Breast epithelium (tissue), 4 donors: ENCODE measurements around the gene AGAP2. TPM values are rescaled to one million over a fixed set of nuclear protein-coding genes. Genes with fewer than 3 reads are reported as not detected.

Experiments
- DNase-seq, 2 donors: peaks; one replicate each; pipeline ENCODE4 v3.0.0-alpha.2; 2019; ENCODE audit warnings: low spot score in 2 of 2
- H3K27ac ChIP-seq, 2 donors: fragments of 200-600 bp; sonication (generic) in 1 of 2; one replicate each; pipeline ENCODE4 v1.5.1; 2016 to 2019; ENCODE audit warnings: mild to moderate bottlenecking in 1 of 2
- H3K27me3 ChIP-seq, 2 donors: fragments of 200-600 bp; sonication (generic) in 1 of 2; one replicate each; pipeline versions ENCODE4 v1.5.1 to v1.6.0; 2017 to 2019; ENCODE audit warnings: control low read depth in 1 of 2, mild to moderate bottlenecking in 1 of 2
- H3K36me3 ChIP-seq: fragments of 200-600 bp; one replicate; pipeline ENCODE4 v1.5.1; 2019
- H3K4me1 ChIP-seq, 2 donors: fragments of 200-600 bp; sonication (generic); one replicate each; pipeline ENCODE4 v1.5.1; 2016 to 2019; ENCODE audit warnings: control low read depth in 1 of 2
- H3K4me3 ChIP-seq, 3 donors: fragments of 200-600 bp; sonication (generic); 1 replicate in 2 of 3; 2 replicates in 1 of 3; pipeline ENCODE4 v1.5.1; 2016 to 2019; ENCODE audit warnings: mild to moderate bottlenecking in 3 of 3, moderate library complexity in 2 of 3
- H3K9me3 ChIP-seq, 2 donors: fragments of 200-600 bp; sonication (generic) in 1 of 2; one replicate each; pipeline ENCODE4 v1.5.1; 2016 to 2019; ENCODE audit warnings: control low read depth in 1 of 2
- POLR2A ChIP-seq: fragments of 450-650 bp; IDR thresholded peaks from one replicate; pipeline ENCODE4 v1.6.1; 2016; ENCODE audit warnings: antibody characterized with exemption, mild to moderate bottlenecking, moderate library complexity
- POLR2AphosphoS5 ChIP-seq, 3 donors: sonication (generic); formaldehyde crosslinking; IDR thresholded peaks; one replicate each; pipeline ENCODE4 v1.6.1; 2017; ENCODE audit warnings: antibody characterized with exemption in 3 of 3
- intact Hi-C: fragments of 100-400 bp; cut with DNase I; formaldehyde crosslinking; loops from one replicate; pipeline ENCODE4 v1.15.1; 2023; ENCODE audit warnings: low total_unique reads
- total RNA-seq, 3 donors: library from RNA; depleted of rRNA; stranded (reverse); fragments of >200 nt; gene quantifications; one replicate each; pipeline ENCODE4 v1.1.0, GENCODE V29; 2016
- TF ChIP-seq, protein P1 (sequence below), 3 donors: fragments of 450-650 bp; IDR thresholded peaks; one replicate each; pipeline ENCODE4 v1.5.1; 2016 to 2017; ENCODE audit warnings: antibody characterized with exemption in 3 of 3, mild to moderate bottlenecking in 3 of 3, moderate library complexity in 3 of 3

AGAP2 gene
- total RNA-seq, 3 donors from 2014 or later: 1.2 to 1.8 (median 1.6) TPM

DNA sequence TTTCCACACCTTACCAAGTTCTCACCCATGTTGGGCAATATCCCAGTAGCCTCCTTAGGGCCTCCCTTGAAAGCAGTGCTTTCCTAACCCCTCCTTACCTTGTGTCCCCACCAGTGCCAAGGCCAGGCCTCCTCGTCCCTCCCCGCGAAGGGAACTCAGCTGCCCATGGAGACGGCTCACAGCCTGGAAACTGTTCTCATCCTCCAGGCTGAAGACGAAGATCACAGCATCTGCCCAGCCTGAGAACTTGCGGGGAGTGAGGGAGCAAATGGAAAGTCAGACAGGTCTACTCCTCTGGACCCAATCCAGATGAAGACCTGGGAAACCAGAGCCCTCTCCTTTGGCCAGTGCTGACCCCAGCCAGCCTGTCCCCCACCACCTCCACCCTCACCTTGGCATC, 4.6 kb downstream of the AGAP2 start:
- peaks cover 9 to 15% of the 10 kb centered on the region in 2 donors for H3K4me1 ChIP-seq
- peaks cover 14 to 36% of the 10 kb centered on the region in 2 donors for H3K27me3 ChIP-seq
- no peak overlapping the region for H3K27ac ChIP-seq
- no peak for DNase-seq
- intact Hi-C loops: no loop called here
- TF ChIP-seq POLR2AphosphoS5 (IDR thresholded peaks at IDR 0.05) (no peak), POLR2A (no peak)
- TF ChIP-seq, protein P1, sequence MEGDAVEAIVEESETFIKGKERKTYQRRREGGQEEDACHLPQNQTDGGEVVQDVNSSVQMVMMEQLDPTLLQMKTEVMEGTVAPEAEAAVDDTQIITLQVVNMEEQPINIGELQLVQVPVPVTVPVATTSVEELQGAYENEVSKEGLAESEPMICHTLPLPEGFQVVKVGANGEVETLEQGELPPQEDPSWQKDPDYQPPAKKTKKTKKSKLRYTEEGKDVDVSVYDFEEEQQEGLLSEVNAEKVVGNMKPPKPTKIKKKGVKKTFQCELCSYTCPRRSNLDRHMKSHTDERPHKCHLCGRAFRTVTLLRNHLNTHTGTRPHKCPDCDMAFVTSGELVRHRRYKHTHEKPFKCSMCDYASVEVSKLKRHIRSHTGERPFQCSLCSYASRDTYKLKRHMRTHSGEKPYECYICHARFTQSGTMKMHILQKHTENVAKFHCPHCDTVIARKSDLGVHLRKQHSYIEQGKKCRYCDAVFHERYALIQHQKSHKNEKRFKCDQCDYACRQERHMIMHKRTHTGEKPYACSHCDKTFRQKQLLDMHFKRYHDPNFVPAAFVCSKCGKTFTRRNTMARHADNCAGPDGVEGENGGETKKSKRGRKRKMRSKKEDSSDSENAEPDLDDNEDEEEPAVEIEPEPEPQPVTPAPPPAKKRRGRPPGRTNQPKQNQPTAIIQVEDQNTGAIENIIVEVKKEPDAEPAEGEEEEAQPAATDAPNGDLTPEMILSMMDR (IDR thresholded peaks at IDR 0.05): no peak
- no peaks in the 10 kb centered on the region for H3K36me3 ChIP-seq
- no peaks in the 10 kb centered on the region for H3K9me3 ChIP-seq
- H3K4me3 ChIP-seq: no peak overlapping the region

DNA sequence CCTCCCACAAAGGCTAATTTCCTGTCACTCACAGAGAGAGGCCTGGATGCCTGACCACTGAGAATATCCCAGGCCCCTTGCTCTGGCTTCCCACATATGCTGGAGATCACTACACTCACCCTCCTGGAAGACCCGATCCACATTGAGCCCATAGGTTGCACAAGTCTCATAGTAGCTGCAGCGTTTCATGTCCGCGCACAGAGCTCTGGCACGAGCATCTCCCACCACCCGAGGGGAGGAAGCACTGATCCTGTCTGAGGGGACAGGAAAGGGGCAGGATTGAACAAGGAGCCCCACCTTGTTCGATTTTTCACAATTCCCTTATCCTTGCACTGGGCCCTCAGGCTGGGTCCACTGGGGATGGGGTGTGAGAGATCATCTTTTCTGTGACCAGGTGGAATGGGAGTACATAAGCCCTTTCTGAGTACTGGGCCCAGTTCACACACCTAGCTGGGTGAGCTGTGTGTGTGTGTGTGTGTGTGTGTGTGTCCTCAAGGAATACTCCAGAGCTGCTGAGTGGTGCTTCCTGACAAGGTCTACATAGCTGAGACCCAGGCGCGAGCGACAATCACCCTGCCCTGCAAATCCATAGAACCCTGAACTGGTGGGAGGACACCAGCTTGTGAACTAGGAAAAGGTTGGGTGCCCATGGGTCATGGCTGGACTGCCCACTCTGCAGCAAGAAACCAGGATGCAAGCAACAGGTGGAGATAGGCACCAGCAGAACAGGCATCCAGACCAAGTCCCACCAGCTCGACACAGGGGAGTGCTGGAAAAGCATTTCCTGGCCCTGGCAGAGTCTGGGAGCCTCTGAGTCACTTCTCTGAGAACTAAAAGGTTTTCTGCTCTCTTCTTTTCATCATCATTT, 5.6 kb downstream of the AGAP2 start:
- Histone ChIP-seq H3K36me3 (no peaks in the 10 kb centered on the region), H3K4me3 (no peak overlapping the region), H3K27ac (no peak overlapping the region), H3K4me1 (peaks cover 9 to 15% of the 10 kb centered on the region in 2 donors), H3K27me3 (peaks cover 5 to 26% of the 10 kb centered on the region in 2 donors), H3K9me3 (no peaks in the 10 kb centered on the region)
- no peak for DNase-seq
- intact Hi-C loops: no loop called here
- TF ChIP-seq POLR2AphosphoS5 (IDR thresholded peaks at IDR 0.05): no peak
- TF ChIP-seq, protein P1 (IDR thresholded peaks at IDR 0.05): no peak
- no peak for TF ChIP-seq POLR2A

DNA sequence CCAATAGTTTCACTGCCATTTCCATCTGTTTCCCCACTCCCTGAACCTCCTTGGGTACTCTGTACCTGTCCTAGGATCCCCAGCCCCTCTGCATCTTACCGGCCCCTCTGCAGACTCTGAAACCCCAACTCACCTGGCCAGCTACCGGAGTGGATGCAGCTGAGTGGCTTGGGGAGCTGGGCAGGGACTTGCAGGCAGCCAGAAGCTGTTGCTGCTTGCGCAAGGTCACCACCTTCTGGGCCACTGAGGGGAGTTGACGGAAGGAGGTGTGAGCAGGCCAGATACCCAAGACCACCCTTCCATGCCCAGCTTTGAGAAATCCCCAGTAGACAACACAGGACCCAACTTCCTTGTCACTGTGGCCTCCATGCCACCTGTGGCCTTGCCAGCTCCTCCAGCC, 6.3 kb downstream of the AGAP2 start:
- no peak overlapping the region for H3K4me3 ChIP-seq
- intact Hi-C loops: no loop called here
- no peaks in the 10 kb centered on the region for H3K9me3 ChIP-seq
- no peak overlapping the region for H3K27ac ChIP-seq
- DNase-seq: no peak
- peaks cover 6 to 11% of the 10 kb centered on the region in 2 donors for H3K4me1 ChIP-seq
- no peaks in the 10 kb centered on the region for H3K36me3 ChIP-seq
- peaks cover 3 to 19% of the 10 kb centered on the region in 2 donors for H3K27me3 ChIP-seq
- TF ChIP-seq POLR2A (no peak), POLR2AphosphoS5 (IDR thresholded peaks at IDR 0.05) (no peak)
- TF ChIP-seq, protein P1 (IDR thresholded peaks at IDR 0.05): no peak

DNA sequence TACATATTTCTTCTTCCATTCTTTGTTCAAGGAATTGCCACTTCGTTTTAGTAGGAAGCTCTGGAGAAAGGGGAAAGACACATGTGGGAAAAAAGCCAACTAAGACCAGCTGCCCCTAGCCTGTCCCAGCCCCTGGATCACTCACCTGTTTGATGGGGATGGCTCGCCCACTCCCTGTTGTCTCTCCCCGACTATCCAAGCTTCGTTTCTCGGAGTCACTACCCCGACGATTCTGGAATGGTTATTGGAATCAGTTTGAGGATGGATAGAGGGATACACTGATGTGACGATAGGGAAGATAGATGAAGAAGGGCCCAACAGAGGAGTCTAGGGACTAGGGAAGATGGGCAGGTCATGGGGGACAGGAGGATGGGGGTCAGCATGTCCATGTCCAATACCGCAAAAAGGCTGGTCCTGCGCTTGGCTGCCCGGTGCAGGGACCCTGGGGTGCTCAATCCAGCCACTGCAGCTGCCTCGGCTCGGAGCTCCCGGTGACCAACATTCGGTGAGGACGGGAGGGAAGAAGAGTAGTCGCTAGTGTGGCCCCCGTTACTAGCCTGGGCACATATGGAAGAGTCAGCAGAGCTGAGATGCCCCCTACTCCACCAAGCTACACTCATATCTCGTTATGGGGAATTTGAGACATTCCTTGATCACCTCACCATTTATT, 7.0 kb downstream of the AGAP2 start:
- intact Hi-C loops: no loop called here
- H3K4me3 ChIP-seq: no peak overlapping the region
- TF ChIP-seq, protein P1 (IDR thresholded peaks at IDR 0.05): no peak
- TF ChIP-seq POLR2A (no peak), POLR2AphosphoS5 (IDR thresholded peaks at IDR 0.05) (no peak)
- DNase-seq: no peak
- no peaks in the 10 kb centered on the region for H3K36me3 ChIP-seq
- H3K27ac ChIP-seq: no peak overlapping the region
- peaks cover under 1 to 4% of the 10 kb centered on the region in 2 donors for H3K4me1 ChIP-seq
- no peaks in the 10 kb centered on the region for H3K9me3 ChIP-seq
- peaks cover 0 to 12% of the 10 kb centered on the region in 2 donors for H3K27me3 ChIP-seq
